Measurements from ENCODE around the gene DOHH. TPM values are rescaled to one million over a fixed set of nuclear protein-coding genes. Genes with fewer than 3 reads are reported as not detected.
"Not testable (repeated sequence)": the region's sequence is repeated elsewhere in the genome, so short reads cannot be mapped to it uniquely, and the experiment has no call there.

DOHH gene
- total RNA-seq, 3 donors from 2014 or later, result 11.6 to 13.4 (median 12.2) TPM

DNA sequence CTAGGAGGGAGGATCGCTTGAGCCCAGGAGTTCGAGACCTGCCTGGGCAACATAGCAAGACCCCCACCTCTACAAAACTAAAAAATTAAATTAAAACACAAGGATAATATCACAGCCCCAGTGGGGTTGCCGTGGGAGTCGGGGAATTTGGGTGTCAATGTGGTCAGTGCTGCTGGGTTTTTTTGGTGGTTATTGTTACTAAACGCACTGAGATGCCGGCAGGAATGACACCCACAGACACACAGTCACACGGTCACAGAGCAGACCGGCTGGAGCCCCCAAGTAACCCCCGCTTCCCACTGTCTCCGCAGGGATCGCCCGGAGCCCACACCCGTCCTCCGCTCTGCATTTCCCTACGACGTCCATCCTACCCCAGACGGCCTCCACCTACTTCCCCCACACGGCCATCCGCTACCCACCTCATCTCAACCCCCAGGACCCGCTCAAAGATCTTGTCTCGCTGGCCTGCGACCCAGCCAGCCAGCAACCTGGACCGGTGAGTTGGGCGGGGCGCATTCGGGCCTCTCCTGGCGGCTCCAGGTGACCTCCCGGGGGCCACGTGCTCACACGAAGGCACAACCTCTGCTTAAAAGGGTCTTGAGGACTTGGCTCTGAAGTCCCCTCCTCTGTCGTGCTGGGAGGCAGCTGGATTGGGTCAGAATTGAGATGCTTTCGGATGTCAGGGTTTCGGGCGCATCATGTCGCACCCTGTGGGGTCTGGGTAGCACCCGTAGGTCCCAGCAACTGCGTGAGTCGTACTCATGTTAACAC is 48.1 kb downstream of the DOHH start:
- DNase-seq (ENCODE audit: low spot score in 2 of 2), result no peak
- TF ChIP-seq CTCF (IDR thresholded peaks at IDR 0.05) (no peak), POLR2AphosphoS5 (IDR thresholded peaks at IDR 0.05) (no peak), POLR2A (IDR thresholded peaks at IDR 0.05) (no peak)
- H3K27me3 ChIP-seq, result no peaks in the 10 kb centered on the region
- H3K4me1 ChIP-seq, result no peaks in the 10 kb centered on the region
- H3K4me3 ChIP-seq, result no peak overlapping the region
- H3K36me3 ChIP-seq, result peaks cover 9% of the 10 kb centered on the region
- H3K9me3 ChIP-seq, result no peaks in the 10 kb centered on the region
- H3K27ac ChIP-seq, result peak overlapping the region; percentile 25 to 80
- intact Hi-C loops (cut with DNase I; ENCODE audit: low total_unique reads), result no loop called here

GRCh38 chr19:3451451-3451866 is 49.0 kb downstream of the DOHH start:
- Histone ChIP-seq H3K27me3 (no peaks in the 10 kb centered on the region), H3K4me1 (no peaks in the 10 kb centered on the region), H3K9me3 (no peaks in the 10 kb centered on the region), H3K27ac (peak overlapping the region; percentile 56 to 75), H3K4me3 (no peak overlapping the region), H3K36me3 (peaks cover 9% of the 10 kb centered on the region)
- intact Hi-C loops (cut with DNase I; ENCODE audit: low total_unique reads), result no loop called here
- TF ChIP-seq POLR2AphosphoS5 (IDR thresholded peaks at IDR 0.05), result no peak
- no peak for TF ChIP-seq CTCF (IDR thresholded peaks at IDR 0.05)
- no peak for TF ChIP-seq POLR2A (IDR thresholded peaks at IDR 0.05)
- DNase-seq (ENCODE audit: low spot score in 2 of 2), result no peak

GRCh38 chr19:3450796-3451411 is 49.6 kb downstream of the DOHH start:
- Histone ChIP-seq H3K27ac (peak overlapping the region; percentile 56 to 75), H3K9me3 (no peaks in the 10 kb centered on the region), H3K36me3 (peaks cover 9% of the 10 kb centered on the region), H3K27me3 (no peaks in the 10 kb centered on the region), H3K4me3 (no peak overlapping the region), H3K4me1 (no peaks in the 10 kb centered on the region)
- intact Hi-C loops (cut with DNase I; ENCODE audit: low total_unique reads), result no loop called here
- no peak for DNase-seq (ENCODE audit: low spot score in 2 of 2)
- peak; percentile 17 to 91 (median 40) for TF ChIP-seq POLR2AphosphoS5 (IDR thresholded peaks at IDR 0.05)
- no peak for TF ChIP-seq CTCF (IDR thresholded peaks at IDR 0.05)
- TF ChIP-seq POLR2A (IDR thresholded peaks at IDR 0.05), result no peak

DNA sequence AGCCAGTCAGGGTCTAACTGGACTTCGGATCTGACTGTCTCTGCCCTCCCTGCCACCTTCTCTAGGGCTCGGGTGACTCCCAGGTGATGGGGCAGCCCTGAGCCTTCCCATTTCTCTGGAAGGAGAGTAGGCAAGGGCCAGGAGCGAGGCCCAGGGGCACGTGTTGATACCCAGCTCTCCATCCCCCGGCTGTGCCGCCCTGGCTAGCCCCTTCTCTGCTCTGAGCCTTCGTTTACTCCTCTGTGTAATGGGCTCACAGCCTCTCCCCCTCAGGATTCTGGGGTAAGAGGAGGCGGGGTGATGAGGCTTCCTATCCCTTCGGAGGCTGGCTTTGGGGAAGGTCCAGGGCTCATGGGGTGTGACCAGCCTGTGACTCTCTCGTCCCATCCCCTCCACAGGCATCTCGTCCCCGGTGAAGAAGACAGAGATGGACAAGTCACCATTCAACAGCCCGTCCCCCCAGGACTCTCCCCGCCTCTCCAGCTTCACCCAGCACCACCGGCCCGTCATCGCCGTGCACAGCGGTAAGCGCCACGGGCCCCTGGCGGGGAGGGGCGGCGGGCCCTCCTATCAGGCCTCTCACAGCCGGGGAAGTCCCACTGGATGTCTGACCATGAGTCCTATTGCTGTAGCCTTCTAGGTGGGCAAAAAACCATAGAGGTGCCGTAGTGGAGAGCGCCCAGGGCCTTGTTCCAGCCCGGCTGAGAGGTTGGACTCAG is 51.7 kb downstream of the DOHH start:
- peak overlapping the region; percentile 10 to 33 for H3K27ac ChIP-seq
- intact Hi-C loops (cut with DNase I; ENCODE audit: low total_unique reads), result no loop called here
- DNase-seq (ENCODE audit: low spot score in 2 of 2), result no peak
- H3K4me3 ChIP-seq, result no peak overlapping the region
- H3K9me3 ChIP-seq, result no peaks in the 10 kb centered on the region
- TF ChIP-seq POLR2AphosphoS5 (IDR thresholded peaks at IDR 0.05) (no peak), POLR2A (IDR thresholded peaks at IDR 0.05) (no peak), CTCF (IDR thresholded peaks at IDR 0.05) (no peak)
- H3K27me3 ChIP-seq, result no peaks in the 10 kb centered on the region
- H3K4me1 ChIP-seq, result no peaks in the 10 kb centered on the region
- H3K36me3 ChIP-seq, result peaks cover 9% of the 10 kb centered on the region

DNA sequence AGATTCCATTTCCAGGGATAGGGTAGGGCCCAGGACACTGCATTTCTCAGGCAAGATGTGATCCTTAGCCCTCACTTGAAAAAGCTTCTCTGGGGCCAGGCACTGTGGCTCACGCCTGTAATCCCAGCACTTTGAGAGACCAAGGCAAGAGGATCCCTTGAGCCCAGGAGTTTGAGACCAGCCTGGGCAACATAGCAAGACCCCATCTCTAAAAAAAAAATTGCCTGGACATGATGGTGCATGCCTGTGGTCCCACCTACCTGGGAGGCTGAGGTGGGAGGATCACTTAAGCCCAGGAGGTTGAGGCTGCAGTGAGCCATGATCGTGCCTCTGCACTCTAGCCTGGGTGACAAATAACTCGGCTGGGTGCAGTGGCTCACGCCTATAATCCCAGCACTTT is 53.8 kb downstream of the DOHH start:
- H3K4me3 ChIP-seq; H3K9me3 ChIP-seq; H3K4me1 ChIP-seq; H3K27me3 ChIP-seq; H3K27ac ChIP-seq; DNase-seq (ENCODE audit: low spot score in 2 of 2); H3K36me3 ChIP-seq; intact Hi-C loops (cut with DNase I; ENCODE audit: low total_unique reads): not testable (repeated sequence)
